ENCODE results near the gene AP2A2.
A peak's percentile ranks its signal among the peaks of the same experiment; 100 is the strongest.

AP2A2 gene

GRCh38 chr11:911031-911889 is 14.4 kb upstream of the AP2A2 start (continued):
- TF ChIP-seq ZNF776 (tag by site-specific recombination; IDR thresholded peaks at IDR 0.05; ENCODE audit: borderline replicate concordance) (no peak), KLF8 (tag by site-specific recombination; IDR thresholded peaks at IDR 0.05) (peak; percentile 6; the same call in 1 of the 2 replicates), ZNF624 (tag by site-specific recombination; IDR thresholded peaks at IDR 0.05) (no peak), SCRT2 (tag by site-specific recombination; IDR thresholded peaks at IDR 0.05) (no peak), SP2 (tag by site-specific recombination; IDR thresholded peaks at IDR 0.05) (no peak), ZNF561 (tag by site-specific recombination; IDR thresholded peaks at IDR 0.05; ENCODE audit: borderline replicate concordance) (0 out of 2 replicates have a peak, but pooled peaks have one; percentile 35), RBAK (tag by site-specific recombination; IDR thresholded peaks at IDR 0.05) (no peak), FEZF1 (tag by site-specific recombination; IDR thresholded peaks at IDR 0.05) (no peak), MEIS1 (CRISPR knock-in tag; IDR thresholded peaks at IDR 0.05; ENCODE audit: borderline replicate concordance) (no peak), ZBTB20 (tag by site-specific recombination; IDR thresholded peaks at IDR 0.05) (peak; percentile 27; the same call in 1 of the 2 replicates), ZNF350 (tag by site-specific recombination; IDR thresholded peaks at IDR 0.05) (no peak), ZNF518A (tag by site-specific recombination; conservative IDR thresholded peaks at IDR 0.05; ENCODE audit: low read depth) (no peak), ZNF202 (tag by site-specific recombination; IDR thresholded peaks at IDR 0.05; ENCODE audit: borderline replicate concordance) (no peak), ZNF670 (tag by site-specific recombination; IDR thresholded peaks at IDR 0.05; ENCODE audit: low read depth) (no peak), ZNF324 (tag by site-specific recombination; IDR thresholded peaks at IDR 0.05) (no peak), ZFP3 (tag by site-specific recombination; IDR thresholded peaks at IDR 0.05; ENCODE audit: low read depth) (no peak), ZNF391 (tag by site-specific recombination; IDR thresholded peaks at IDR 0.05; ENCODE audit: borderline replicate concordance, low read depth) (no peak), BCL11B (tag by site-specific recombination; IDR thresholded peaks at IDR 0.05; ENCODE audit: low read depth) (no peak), ZNF692 (tag by site-specific recombination; IDR thresholded peaks at IDR 0.05) (peak; percentile 44; the same call in 1 of the 2 replicates), ZSCAN18 (tag by site-specific recombination; IDR thresholded peaks at IDR 0.05) (no peak), ZNF513 (tag by site-specific recombination; IDR thresholded peaks at IDR 0.05) (no peak)
